OCI-LY7 (cell line): ENCODE measurements around the gene KMT2A. TPM values are rescaled to one million over a fixed set of nuclear protein-coding genes. Genes with fewer than 3 reads are reported as not detected.

Experiments used
- BruUV-seq: library from RNA; stranded (reverse); fragments of 400-500 nt; replicated peaks from 2 replicates; lab custom pipeline; 2021; lab: Mats Ljungman, UMichigan
- CTCF ChIA-PET: fragments of 300-600 bp; sonication (Branson Sonifier 250); formaldehyde crosslinking; loops from one replicate; lab custom pipeline; 2022; ENCODE audit warnings: antibody characterized with exemption; ENCODE audit not compliant: unreplicated experiment; lab: Charles Lee
- POLR2A ChIA-PET: fragments of 300-600 bp; sonication (Branson Sonifier 250); formaldehyde crosslinking; loops from one replicate; lab custom pipeline; 2022; ENCODE audit warnings: antibody characterized with exemption; lab: Charles Lee
- DNase-seq: peaks from one replicate; pipeline ENCODE4 v3.0.0-alpha.2; 2015; ENCODE audit warnings: low spot score
- H2AFZ ChIP-seq: fragments of 200-600 bp; sonication (generic), shearing (Covaris generic); 2 replicates; pipeline ENCODE4 v1.6.1; 2014; ENCODE audit warnings: mild to moderate bottlenecking, antibody characterized with exemption, low read length, moderate library complexity
- H3K27ac ChIP-seq: fragments of 200-600 bp; sonication (generic); 2 replicates; pipeline ENCODE4 v1.5.1; 2014; ENCODE audit warnings: mixed run types, low read depth, mild to moderate bottlenecking, moderate library complexity, low read length, inconsistent platforms; ENCODE audit not compliant: poor library complexity, severe bottlenecking
- H3K36me3 ChIP-seq: fragments of 200-600 bp; sonication (generic); 2 replicates; pipeline ENCODE4 v1.6.1; 2014; ENCODE audit warnings: mild to moderate bottlenecking, antibody characterized with exemption, low read length, moderate library complexity, mixed read lengths; ENCODE audit not compliant: insufficient read depth
- H3K4me1 ChIP-seq: fragments of 200-600 bp; sonication (generic); 2 replicates; pipeline ENCODE4 v1.5.1; 2014; ENCODE audit warnings: mild to moderate bottlenecking, low read length; ENCODE audit not compliant: insufficient read depth, poor library complexity, severe bottlenecking
- H3K4me2 ChIP-seq: fragments of 200-600 bp; sonication (generic); 2 replicates; pipeline ENCODE4 v1.6.1; 2014; ENCODE audit warnings: mild to moderate bottlenecking, low read length
- H3K4me3 ChIP-seq: fragments of 200-600 bp; sonication (generic); 2 replicates; pipeline ENCODE4 v1.5.1; 2014; ENCODE audit warnings: mild to moderate bottlenecking, low read depth, low read length; ENCODE audit not compliant: poor library complexity, severe bottlenecking
- H3K79me2 ChIP-seq: fragments of 200-600 bp; sonication (generic); 2 replicates; pipeline ENCODE4 v1.6.1; 2016; ENCODE audit warnings: low read depth, mild to moderate bottlenecking, low read length, moderate library complexity, mixed read lengths; ENCODE audit not compliant: insufficient read depth
- H3K9me2 ChIP-seq: fragments of 200-600 bp; sonication (generic); 2 replicates; pipeline ENCODE4 v1.6.1; 2016; ENCODE audit warnings: mild to moderate bottlenecking, low read length, mixed read lengths; ENCODE audit not compliant: insufficient read depth
- H3K9me3 ChIP-seq: fragments of 200-600 bp; sonication (generic); 2 replicates; pipeline ENCODE4 v1.6.1; 2014; ENCODE audit warnings: mild to moderate bottlenecking, mixed run types, low read length, mixed read lengths
- H4K20me1 ChIP-seq: fragments of 200-600 bp; sonication (generic); 2 replicates; pipeline ENCODE4 v1.6.1; 2014; ENCODE audit warnings: mild to moderate bottlenecking, antibody characterized with exemption, low read length, moderate library complexity, mixed read lengths; ENCODE audit not compliant: insufficient read depth
- CTCF ChIP-seq: fragments of 200-600 bp; sonication (generic); conservative IDR thresholded peaks from 2 replicates; pipeline ENCODE4 v1.5.1; 2014; ENCODE audit warnings: mild to moderate bottlenecking, antibody characterized with exemption, low read length, moderate library complexity, mixed read lengths
- EZH2phosphoT487 ChIP-seq: fragments of 200-600 bp; sonication (generic); IDR thresholded peaks from 2 replicates; pipeline ENCODE4 v1.6.1; 2018; ENCODE audit warnings: low read depth, borderline replicate concordance, mild to moderate bottlenecking, mixed run types, antibody characterized with exemption, low read length, moderate library complexity, mixed read lengths
- intact Hi-C: fragments of 100-400 bp; cut with micrococcal nuclease; formaldehyde crosslinking; loops from one replicate; pipeline ENCODE4 v1.10.0; 2022; ENCODE audit not compliant: unreplicated experiment
- total RNA-seq, 2 experiments: library from RNA; depleted of rRNA in 1 of 2; stranded (reverse); fragments of >200 nt in 1 of 2; shearing (Covaris generic) in 1 of 2; gene quantifications; 2 replicates each; pipeline ENCODE4 v1.2.3, GENCODE V29; 2014 to 2022

Gene KMT2A
- total RNA-seq, 2 experiments from 2014 or later: 55.8 to 90.0 TPM

DNA sequence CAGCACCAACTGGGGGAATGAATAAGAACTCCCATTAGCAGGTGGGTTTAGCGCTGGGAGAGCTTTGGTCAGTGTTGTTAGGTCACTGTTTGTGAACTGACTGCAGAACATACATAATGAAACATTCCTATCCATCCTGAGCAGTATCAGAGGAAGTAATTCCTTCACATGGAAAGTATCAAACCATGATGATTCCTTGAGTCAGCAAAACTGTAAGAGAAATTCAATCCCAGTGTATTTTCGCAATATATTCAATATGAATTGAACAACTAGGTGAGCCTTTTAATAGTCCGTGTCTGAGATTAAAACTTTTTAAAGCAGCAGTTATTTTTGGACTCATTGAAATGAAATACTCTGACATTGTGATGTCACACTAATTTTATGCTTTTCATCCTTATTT lies 48.1 kb downstream of the KMT2A start:
- no peaks in the 10 kb centered on the region for H3K9me2 ChIP-seq
- no peaks in the 10 kb centered on the region for H3K9me3 ChIP-seq
- no peak for DNase-seq
- H3K4me1 ChIP-seq: no peaks in the 10 kb centered on the region
- no peak for TF ChIP-seq CTCF
- no peak for TF ChIP-seq EZH2phosphoT487
- no peaks in the 10 kb centered on the region for H4K20me1 ChIP-seq
- ChIA-PET CTCF (no interaction called here), POLR2A (no interaction called here)
- intact Hi-C loops: no loop called here
- no TSS peak for BruUV-seq
- H3K36me3 ChIP-seq: peaks cover 89% of the 10 kb centered on the region
- no peak overlapping the region for H3K4me3 ChIP-seq
- H3K79me2 ChIP-seq: no peaks in the 10 kb centered on the region
- H2AFZ ChIP-seq: no peak overlapping the region
- no peak overlapping the region for H3K27ac ChIP-seq
- no peak overlapping the region for H3K4me2 ChIP-seq

- ChIA-PET CTCF (no interaction called here), POLR2A (interaction anchor here (0.6 to 0.8 kb wide), 2 partner anchors 83 to 347 kb away, joined by 3 read pairs; no protein-coding TSS in a partner anchor)
- Histone ChIP-seq H3K9me3 (no peaks in the 10 kb centered on the region), H3K36me3 (peaks cover 89% of the 10 kb centered on the region), H3K27ac (no peak overlapping the region), H3K4me3 (no peak overlapping the region), H3K9me2 (no peaks in the 10 kb centered on the region), H3K4me1 (no peaks in the 10 kb centered on the region), H3K4me2 (no peak overlapping the region), H3K79me2 (no peaks in the 10 kb centered on the region), H2AFZ (no peak overlapping the region), H4K20me1 (no peaks in the 10 kb centered on the region)
- intact Hi-C loops: loop anchor here (5.0 kb wide), 1 partner anchor 188 kb away; no protein-coding TSS in a partner anchor
- BruUV-seq: TSS peak; percentile 41
- no peak for DNase-seq
- TF ChIP-seq CTCF: peak; percentile 67
- no peak for TF ChIP-seq EZH2phosphoT487
Observed at GRCh38 chr11:118485273-118485672, 49.0 kb downstream of the KMT2A start.

- CTCF ChIA-PET: interaction anchor here (0.6 kb wide), 2 partner anchors 18 to 155 kb away, joined by 3 read pairs; no protein-coding TSS in a partner anchor
- H2AFZ ChIP-seq: no peak overlapping the region
Observed at GRCh38 chr11:118488480-118489109, 52.3 kb downstream of the KMT2A start.

More at GRCh38 chr11:118488480-118489109, 52.3 kb downstream of the KMT2A start:
- H3K4me3 ChIP-seq: no peak overlapping the region
- H3K27ac ChIP-seq: no peak overlapping the region
- no peaks in the 10 kb centered on the region for H3K9me3 ChIP-seq
- H3K9me2 ChIP-seq: no peaks in the 10 kb centered on the region
- H3K79me2 ChIP-seq: no peaks in the 10 kb centered on the region
- H3K4me1 ChIP-seq: no peaks in the 10 kb centered on the region
- DNase-seq: peak; percentile 79
- TF ChIP-seq CTCF (peak; percentile 99), EZH2phosphoT487 (no peak)
- no peak overlapping the region for H3K4me2 ChIP-seq
- intact Hi-C loops: loop anchor here (1.0 to 5.0 kb wide), 5 partner anchors 54 to 343 kb away; partner anchors contain the start of gene ATP5MG
- POLR2A ChIA-PET: interaction anchor here (0.6 to 0.7 kb wide), 2 partner anchors 18 to 785 kb away, joined by 3 to 4 read pairs; no protein-coding TSS in a partner anchor
- no peaks in the 10 kb centered on the region for H4K20me1 ChIP-seq
- no TSS peak for BruUV-seq
- peaks cover 89% of the 10 kb centered on the region for H3K36me3 ChIP-seq
